GM12872 (cell line): ENCODE measurements around the gene TAF4.

Source experiments
- TF ChIP-seq, protein P1 (sequence below): IDR thresholded peaks from 3 replicates; pipeline ENCODE4 v1.5.1; 2011; ENCODE audit warnings: low read depth, mild to moderate bottlenecking, low read length, moderate library complexity; ENCODE audit not compliant: insufficient read depth

Gene TAF4

DNA sequence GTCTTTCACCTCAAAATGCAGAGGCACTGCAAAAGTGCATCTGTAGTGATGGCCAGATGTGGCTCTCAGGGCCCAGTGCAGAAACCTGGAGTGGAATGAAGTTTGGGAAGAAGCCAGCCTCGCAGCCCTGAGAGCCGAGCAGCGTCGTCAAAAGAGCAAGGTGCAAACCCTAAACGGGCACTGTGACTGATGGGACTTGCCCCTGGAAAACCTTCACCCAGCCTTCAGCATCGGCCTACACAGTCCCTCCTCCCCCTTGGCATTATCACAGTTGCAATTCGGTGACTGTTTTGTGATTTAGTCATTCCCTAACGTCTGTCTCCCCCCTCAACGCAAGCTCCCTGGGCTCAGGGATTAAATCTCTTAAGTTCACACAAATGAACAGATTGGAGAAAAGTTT lies 38.6 kb downstream of the TAF4 start:
- TF ChIP-seq, protein P1, sequence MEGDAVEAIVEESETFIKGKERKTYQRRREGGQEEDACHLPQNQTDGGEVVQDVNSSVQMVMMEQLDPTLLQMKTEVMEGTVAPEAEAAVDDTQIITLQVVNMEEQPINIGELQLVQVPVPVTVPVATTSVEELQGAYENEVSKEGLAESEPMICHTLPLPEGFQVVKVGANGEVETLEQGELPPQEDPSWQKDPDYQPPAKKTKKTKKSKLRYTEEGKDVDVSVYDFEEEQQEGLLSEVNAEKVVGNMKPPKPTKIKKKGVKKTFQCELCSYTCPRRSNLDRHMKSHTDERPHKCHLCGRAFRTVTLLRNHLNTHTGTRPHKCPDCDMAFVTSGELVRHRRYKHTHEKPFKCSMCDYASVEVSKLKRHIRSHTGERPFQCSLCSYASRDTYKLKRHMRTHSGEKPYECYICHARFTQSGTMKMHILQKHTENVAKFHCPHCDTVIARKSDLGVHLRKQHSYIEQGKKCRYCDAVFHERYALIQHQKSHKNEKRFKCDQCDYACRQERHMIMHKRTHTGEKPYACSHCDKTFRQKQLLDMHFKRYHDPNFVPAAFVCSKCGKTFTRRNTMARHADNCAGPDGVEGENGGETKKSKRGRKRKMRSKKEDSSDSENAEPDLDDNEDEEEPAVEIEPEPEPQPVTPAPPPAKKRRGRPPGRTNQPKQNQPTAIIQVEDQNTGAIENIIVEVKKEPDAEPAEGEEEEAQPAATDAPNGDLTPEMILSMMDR, result no peak

DNA sequence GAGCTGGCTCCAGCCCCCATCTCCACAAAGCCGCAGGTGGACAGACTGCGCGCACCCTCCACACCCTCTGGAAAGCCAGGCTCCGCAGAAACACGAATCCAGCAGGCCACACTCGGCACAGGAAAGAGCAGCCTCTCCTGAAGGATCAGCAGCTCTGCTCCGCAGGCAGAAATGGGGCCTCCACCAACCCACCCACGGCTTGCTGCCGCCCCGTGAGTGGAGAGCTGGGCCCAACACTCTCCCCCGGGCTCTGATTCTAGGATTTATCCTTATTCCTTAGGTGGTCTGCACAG lies 39.2 kb downstream of the TAF4 start:
- TF ChIP-seq, protein P1, result no peak

DNA sequence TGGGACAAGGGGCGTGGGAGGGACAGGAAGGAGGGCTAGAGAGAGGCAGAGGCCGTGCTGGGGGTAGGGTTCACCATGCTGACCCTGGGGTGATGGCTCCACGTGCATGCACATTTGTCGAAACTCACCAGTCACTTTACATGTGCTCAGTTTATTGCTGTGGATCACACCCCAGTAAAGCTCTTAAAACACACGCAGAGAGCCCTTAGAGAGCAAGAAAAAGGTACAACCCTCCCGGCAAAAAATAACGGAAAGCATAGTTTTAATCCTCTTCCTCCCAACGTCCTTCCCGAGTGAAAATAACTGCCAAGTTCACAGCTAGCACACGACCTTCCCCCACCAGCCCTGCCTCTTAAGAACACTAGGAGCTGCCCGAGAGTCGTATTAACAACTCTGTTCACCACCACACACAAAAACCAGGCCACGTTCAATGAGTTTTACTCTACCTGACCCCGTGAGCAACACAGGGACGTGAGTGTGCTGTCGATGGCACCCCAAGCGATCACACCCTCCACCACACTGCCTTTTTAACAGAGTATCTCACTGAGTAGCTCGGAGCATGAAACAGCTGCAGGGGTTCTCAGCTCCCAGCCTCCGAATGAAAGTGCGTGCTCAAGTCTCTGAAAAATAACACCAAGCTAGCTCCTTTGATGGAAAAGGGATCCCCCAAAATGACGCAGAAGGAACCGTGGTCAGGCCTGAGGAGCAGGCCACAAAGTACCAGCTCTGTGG lies 39.7 kb downstream of the TAF4 start:
- TF ChIP-seq, protein P1, result peak; percentile 38; the same call in 2 of the 3 replicates

DNA sequence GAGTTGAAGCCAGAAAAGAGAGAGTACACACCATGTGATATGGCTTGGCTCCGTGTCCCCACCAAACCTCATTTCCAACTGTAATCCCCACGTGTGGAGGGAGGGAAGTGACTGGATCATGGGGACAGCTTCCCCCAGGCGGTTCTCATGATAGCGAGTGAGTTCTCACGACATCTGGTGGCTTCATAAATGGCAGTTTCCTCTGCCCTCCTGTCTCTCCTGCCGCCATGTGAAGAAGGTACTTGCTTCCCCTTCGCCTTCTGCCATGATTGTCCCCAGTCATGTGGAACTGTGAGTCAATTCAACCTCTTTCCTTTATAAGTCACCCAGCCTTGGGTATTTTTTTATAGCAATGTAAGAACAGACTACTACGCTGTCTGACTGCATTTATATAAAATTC lies 40.3 kb downstream of the TAF4 start:
- TF ChIP-seq, protein P1, result no peak

DNA sequence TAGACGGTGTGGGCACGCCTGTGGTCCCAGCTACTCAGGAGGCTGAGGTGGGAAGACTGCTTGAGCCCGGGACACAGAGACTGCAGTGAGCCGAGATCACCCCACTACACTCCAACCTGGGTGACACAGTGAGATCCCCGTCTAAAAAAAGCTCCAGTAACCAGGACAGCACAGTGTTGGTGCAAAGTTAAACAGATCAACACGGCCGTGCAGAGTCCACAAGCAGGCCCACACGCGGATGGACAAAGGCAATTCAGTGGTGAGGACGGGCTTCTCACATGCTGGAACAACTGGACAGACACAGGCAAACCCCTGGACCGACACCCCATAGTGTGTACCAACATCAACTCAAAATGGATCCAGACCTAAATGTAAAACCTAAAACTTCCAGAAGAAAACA lies 41.7 kb downstream of the TAF4 start:
- TF ChIP-seq, protein P1, result no peak

DNA sequence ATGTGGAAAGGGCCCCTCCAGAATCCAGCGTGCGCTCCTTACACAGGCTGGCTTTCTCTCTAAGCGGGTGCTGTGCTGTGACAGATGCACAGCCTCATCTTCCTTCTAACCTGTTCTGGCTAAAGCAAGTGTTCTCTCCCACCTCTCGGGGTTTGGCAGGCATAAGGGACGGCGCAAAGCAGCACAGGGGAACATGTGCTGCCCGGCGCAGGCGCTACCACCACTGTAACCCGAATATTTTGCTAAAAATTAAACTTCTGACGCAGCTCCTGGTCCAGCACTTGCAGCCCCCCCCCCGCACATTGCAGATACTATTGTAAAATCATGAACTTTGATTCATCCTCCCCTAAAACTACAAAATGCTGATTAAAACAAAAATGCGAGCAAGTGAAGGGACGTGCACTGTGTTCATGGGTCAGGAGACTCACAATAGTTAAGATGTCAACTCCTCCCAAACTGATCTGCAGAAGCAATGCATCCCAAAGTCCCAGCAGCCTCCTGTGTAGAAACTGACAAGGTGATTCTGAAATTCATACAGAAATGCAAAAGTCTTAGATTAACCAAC lies 43.0 kb downstream of the TAF4 start:
- TF ChIP-seq, protein P1, result no peak

DNA sequence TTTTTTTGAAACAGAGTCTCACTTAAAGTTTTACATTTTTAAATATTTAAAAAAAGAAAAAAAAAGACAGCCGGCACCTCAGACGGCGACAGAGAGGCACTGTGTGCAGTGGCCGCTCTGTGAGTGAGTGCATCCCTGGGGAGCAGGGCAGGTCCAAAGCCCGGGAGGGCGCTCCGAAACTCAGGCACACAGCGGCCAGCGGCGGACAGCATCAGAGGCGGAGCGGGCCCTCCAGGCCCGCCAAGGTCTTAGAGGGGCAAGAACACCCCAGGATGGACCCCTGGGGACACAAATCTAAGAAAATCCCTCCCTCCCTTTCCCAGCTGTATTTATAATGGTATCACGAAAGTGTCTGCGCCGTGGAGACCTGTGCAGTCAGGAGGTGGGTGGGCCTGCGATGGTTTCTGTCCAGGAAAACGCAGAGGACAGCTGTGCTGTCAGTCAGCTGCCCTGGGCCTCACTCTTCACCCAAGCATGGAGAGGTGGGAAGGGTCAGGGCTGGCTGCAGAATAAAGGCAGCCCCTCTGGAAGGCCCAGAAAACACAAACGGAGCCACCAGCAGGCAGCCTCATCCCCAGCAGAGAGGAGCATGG lies 43.8 kb downstream of the TAF4 start:
- TF ChIP-seq, protein P1, result no peak
